CD4-positive, alpha-beta T cell treated with Interferon gamma for 1 hour (primary cell): Measurements from ENCODE around the gene OR2C1.

Source experiments
- DNase-seq: peaks from one replicate; pipeline ENCODE4 v3.0.0-alpha.2; 2020

Gene OR2C1

GRCh38 chr16:3355589-3355988 lies at the start of gene OR2C1:
OR2C1 (plus strand) TSS chr16:3355889; CDS start chr16:3355941, 52 bp downstream.
- DNase-seq, result no peak

- no peak for DNase-seq
Observed at GRCh38 chr16:3306078-3306477, 49.6 kb upstream of the OR2C1 start.

- DNase-seq, result no peak
Observed at GRCh38 chr16:3311496-3311895, 44.2 kb upstream of the OR2C1 start.

DNA sequence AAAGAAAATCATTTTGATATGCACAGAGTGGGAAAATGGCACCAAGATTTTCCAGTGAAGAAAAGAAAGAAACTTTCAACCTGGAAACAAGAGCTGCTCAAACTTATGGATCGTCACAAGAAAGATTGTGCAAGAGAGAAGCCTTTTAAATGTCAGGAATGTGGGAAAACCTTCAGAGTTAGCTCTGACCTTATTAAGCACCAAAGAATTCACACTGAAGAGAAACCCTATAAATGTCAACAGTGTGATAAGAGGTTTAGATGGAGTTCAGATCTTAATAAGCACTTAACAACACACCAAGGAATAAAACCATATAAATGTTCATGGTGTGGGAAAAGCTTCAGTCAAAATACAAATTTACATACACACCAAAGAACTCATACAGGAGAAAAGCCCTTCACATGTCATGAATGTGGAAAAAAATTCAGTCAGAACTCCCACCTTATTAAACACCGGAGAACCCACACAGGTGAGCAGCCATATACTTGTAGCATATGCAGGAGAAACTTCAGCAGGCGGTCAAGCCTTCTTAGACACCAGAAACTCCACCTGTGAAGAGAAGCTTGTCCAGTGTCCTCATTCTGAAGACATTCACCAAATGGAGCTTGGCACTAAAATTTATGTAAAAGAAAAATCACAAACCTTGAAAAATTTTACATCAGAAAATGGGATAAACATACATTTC lies 38.2 kb upstream of the OR2C1 start:
- DNase-seq, result no peak

- DNase-seq, result no peak
Observed at GRCh38 chr16:3321816-3322215, 33.9 kb upstream of the OR2C1 start.

GRCh38 chr16:3327514-3327913 lies 28.2 kb upstream of the OR2C1 start:
- no peak for DNase-seq

- no peak for DNase-seq
Observed at GRCh38 chr16:3328104-3328503, 27.6 kb upstream of the OR2C1 start.

- DNase-seq, result no peak
Observed at GRCh38 chr16:3328643-3329042, 27.0 kb upstream of the OR2C1 start.

- DNase-seq, result no peak
Observed at GRCh38 chr16:3346041-3346440, 9.6 kb upstream of the OR2C1 start.

GRCh38 chr16:3347586-3347985 lies 8.1 kb upstream of the OR2C1 start:
- no peak for DNase-seq

DNA sequence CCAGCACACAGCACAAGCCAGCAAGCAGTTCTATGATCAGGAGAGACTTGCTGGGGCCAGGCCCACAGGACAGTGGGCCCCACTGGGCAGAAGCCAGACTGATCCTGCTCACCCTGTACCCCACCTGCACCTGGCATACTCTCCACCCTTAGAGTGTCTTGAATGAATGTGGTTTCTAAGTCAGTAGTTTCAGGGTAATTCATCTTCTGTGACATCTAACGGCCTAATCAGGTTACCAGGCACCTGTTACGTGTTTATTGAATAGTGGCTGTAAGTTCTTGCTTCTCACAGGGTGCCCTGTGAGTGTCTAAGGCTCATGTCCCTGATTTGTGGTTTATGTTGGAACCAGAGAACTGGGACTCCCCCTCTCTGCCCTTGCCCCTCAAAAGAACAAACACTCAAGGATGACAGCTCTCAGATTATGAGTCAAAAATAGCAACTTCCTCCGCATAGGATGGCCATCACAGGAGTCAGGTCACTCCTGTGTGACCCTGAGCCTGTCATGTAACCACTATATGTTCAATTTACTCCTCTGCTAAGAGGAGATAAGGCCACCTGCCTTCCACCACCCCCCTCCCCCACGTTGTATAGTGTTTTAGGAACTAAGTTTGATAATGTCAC lies 7.0 kb upstream of the OR2C1 start:
- no peak for DNase-seq

GRCh38 chr16:3349175-3349574 lies 6.5 kb upstream of the OR2C1 start:
- no peak for DNase-seq

- DNase-seq, result no peak
Observed at GRCh38 chr16:3356118-3356517, 429 bp downstream of the OR2C1 start.

DNA sequence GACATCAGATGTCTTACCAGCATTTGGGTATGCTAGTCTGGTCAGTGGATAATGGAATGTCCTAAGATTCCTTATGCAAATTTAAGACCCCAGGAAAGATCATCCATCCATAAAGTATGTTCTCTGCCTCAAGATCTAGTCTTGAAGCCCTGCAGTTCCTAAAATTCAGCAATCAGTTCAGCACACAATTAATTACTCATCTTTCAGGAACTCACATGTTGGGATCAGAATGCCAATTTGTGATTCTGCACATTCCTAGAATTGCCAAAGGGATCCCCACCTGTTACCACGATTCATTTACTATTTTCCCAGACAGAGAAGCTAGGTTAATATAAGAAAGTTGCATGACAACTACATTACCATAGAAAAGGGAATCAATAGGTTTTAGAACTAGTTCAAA lies 3.2 kb downstream of the OR2C1 start:
- DNase-seq, result no peak

DNA sequence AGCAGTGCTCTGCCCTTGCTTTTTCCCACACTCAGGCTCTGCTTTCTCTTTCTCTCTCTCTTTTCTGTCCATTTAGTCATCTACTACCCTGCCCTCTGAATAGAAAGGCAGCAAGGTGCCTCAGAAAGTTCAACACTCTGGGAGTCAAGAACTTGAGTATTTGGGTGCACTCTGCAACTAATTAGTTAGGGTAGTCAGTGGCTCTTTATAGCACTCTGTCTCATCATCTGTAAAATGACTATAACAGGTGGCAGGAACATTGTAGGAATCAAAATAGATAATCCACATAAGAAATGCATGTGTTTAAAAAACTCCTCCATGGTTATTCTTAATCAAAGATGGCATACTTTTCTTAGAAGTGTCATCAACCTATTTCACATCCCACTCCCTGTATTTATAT lies 7.2 kb downstream of the OR2C1 start:
- DNase-seq, result no peak

DNA sequence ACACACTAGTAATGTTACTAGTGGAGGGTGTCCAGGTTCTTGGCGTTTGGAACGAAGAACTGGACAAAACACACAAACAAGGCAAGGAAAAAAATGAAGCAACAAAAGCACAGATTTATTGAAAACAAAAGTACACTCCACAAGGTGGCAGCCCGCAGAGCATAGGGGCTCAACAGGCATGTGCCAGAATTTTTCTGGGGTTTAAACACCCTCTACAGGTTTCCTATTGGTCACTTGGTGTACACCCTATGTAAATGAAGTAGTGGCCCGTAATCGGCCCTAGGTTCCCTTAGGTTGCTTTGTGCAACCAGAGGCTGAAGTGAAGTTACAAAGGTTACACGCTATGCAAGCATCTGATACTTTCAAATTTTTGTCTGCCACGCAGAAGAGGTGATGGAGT lies 8.1 kb downstream of the OR2C1 start:
- no peak for DNase-seq

- peak; percentile 91 for DNase-seq
Observed at GRCh38 chr16:3364774-3365427, 9.2 kb downstream of the OR2C1 start.

DNA sequence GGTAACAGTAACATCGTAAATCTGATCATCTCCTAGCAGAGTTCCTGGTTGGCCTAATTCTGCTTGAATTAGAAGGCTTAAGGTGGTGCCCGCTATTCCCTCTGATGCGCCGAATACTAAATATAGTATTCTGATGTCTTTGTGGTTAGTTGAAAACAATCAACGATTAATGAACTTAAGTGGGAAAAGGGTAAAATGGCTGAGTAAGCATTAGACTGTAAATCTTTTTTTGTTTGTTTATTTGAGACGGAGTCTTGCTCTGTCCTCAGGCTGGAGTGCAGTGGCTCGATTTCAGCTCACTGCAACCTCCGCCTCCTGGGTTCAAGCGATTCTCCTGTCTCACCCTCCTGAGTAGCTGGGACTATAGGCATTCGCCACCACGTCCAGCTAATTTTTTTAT lies 13.4 kb downstream of the OR2C1 start:
- no peak for DNase-seq

DNA sequence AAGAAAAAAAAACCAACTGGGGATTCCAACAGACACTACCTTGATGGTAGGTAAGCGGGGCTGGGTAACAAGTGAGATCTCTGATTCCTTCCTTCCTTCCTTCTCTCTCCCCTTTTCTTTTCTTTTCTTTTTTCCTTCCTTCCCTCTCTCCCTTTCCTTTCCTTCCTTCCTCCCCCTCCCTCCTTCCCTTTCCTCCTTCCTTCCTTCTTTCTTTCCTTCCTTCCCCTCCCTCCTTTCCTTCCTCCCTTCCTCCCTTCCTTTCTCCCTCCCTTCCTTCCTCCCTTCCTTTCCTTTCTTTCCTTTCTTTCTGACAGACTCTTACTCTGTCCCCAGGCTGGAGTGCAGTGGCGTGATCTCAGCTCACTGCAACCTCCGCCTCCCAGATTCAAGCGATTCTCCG lies 20.0 kb downstream of the OR2C1 start:
- no peak for DNase-seq

GRCh38 chr16:3377917-3378316 lies 22.2 kb downstream of the OR2C1 start:
- DNase-seq, result no peak

- DNase-seq, result no peak
Observed at GRCh38 chr16:3383045-3383448, 27.4 kb downstream of the OR2C1 start.

- no peak for DNase-seq
Observed at GRCh38 chr16:3388325-3388724, 32.6 kb downstream of the OR2C1 start.

DNA sequence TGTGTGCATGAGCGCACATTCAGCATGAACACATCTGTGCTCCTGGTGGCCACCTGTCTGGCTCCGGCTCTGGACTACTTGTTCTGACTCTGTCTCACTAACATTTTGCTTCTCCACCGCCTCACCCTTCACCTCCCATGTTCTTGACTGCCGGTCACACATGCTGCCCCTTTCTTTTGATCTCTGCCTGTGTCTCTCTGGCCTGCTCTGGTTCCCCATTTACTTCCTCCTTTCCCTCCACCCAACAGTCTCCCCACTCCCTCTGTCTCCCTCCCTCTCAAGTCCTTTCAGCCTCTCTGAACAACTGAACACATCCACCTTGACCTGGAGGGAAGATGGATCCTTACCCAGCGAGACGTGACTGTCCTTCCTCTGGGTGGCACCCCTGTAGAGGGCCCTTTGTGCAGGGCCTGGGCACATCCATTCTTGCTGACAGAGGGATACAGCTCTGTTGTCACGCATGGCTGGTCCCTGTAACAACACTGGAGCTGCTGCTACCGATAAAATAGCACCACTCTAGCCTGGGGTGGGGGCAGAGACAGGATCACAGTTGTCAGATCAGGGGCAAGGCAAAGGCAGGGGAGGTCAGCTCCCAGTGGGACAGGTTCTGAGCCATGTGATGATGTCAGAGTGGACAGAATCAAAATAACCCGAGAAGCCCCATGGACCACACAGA lies 34.1 kb downstream of the OR2C1 start:
- DNase-seq, result no peak

GRCh38 chr16:3400446-3400778 lies 44.7 kb downstream of the OR2C1 start:
- no peak for DNase-seq
